GM12874 (cell line): Measurements from ENCODE around the gene MAGED2.

Experiments
- CTCF ChIP-seq: IDR thresholded peaks from 2 replicates; pipeline ENCODE4 v1.5.1; 2011; ENCODE audit warnings: low read depth, mild to moderate bottlenecking, control low read depth, low read length, moderate library complexity; ENCODE audit not compliant: insufficient read depth

MAGED2 gene

GRCh38 chrX:54794028-54794427, 13.5 kb upstream of the MAGED2 start:
- TF ChIP-seq CTCF: no peak

- no peak for TF ChIP-seq CTCF
These were observed 12.8 kb upstream of the MAGED2 start for GRCh38 chrX:54794795-54795194.

GRCh38 chrX:54798137-54798536, 9.4 kb upstream of the MAGED2 start, which contains the start of gene ITIH6:
Gene ITIH6, minus strand, starts transcription at chrX:54798255. Its CDS starts 45 bp downstream, at chrX:54798210.
- no peak for TF ChIP-seq CTCF

GRCh38 chrX:54799046-54799445, 8.5 kb upstream of the MAGED2 start:
- TF ChIP-seq CTCF: no peak

- TF ChIP-seq CTCF: no peak
These were observed 612 bp downstream of the MAGED2 start for GRCh38 chrX:54808109-54808604.

- no peak for TF ChIP-seq CTCF
These were observed 1.3 kb downstream of the MAGED2 start for GRCh38 chrX:54808605-54809483.

GRCh38 chrX:54810532-54810931, 3.0 kb downstream of the MAGED2 start:
- no peak for TF ChIP-seq CTCF
